GM23338 (cell line): ENCODE measurements around the gene GRIK4. TPM values are rescaled to one million over a fixed set of nuclear protein-coding genes. Genes with fewer than 3 reads are reported as not detected.

Experiments
- ATAC-seq: fragments of 200-7000 bp; cut with Tn5 transposase; 3 replicates; pipeline ENCODE4 v1.9.1; 2020
- DNase-seq: peaks from one replicate; pipeline ENCODE4 v3.0.0-alpha.2; 2015; ENCODE audit warnings: low spot score
- H2AFZ ChIP-seq: fragments of 200-600 bp; sonication (generic); 2 replicates; pipeline ENCODE4 v1.8.0; 2016; ENCODE audit warnings: antibody characterized with exemption, mild to moderate bottlenecking, moderate library complexity
- H3F3A ChIP-seq: fragments of 200-600 bp; sonication (generic); replicated peaks from 2 replicates; pipeline ENCODE4 v1.8.0; 2017; ENCODE audit warnings: antibody characterized with exemption, mixed run types, low read depth
- H3K27ac ChIP-seq: fragments of 200-600 bp; sonication (generic); 2 replicates; pipeline ENCODE4 v1.6.1; 2016; ENCODE audit warnings: low read depth
- H3K27me3 ChIP-seq: fragments of 200-600 bp; sonication (generic); 2 replicates; pipeline ENCODE4 v1.8.0; 2016; ENCODE audit warnings: mild to moderate bottlenecking, mixed run types, moderate library complexity; ENCODE audit not compliant: insufficient read depth
- H3K36me3 ChIP-seq: fragments of 200-600 bp; sonication (generic); 2 replicates; pipeline ENCODE4 v1.8.0; 2016; ENCODE audit warnings: mild to moderate bottlenecking; ENCODE audit not compliant: insufficient read depth
- H3K4me1 ChIP-seq: fragments of 200-600 bp; sonication (generic); 2 replicates; pipeline ENCODE4 v1.8.0; 2016; ENCODE audit warnings: mild to moderate bottlenecking, moderate library complexity; ENCODE audit not compliant: insufficient read depth
- H3K4me2 ChIP-seq: fragments of 200-600 bp; sonication (generic); 2 replicates; pipeline ENCODE4 v1.7.1; 2017; ENCODE audit warnings: mixed run types
- H3K4me3 ChIP-seq: fragments of 200-600 bp; sonication (generic); 2 replicates; pipeline ENCODE4 v1.6.1; 2016; ENCODE audit warnings: mixed run types
- H3K79me2 ChIP-seq: fragments of 200-600 bp; sonication (generic); replicated peaks from 2 replicates; pipeline ENCODE4 v1.8.0; 2017; ENCODE audit warnings: mild to moderate bottlenecking; ENCODE audit not compliant: insufficient read depth
- H3K9me2 ChIP-seq: fragments of 200-600 bp; sonication (generic); 2 replicates; pipeline ENCODE4 v1.8.0; 2017; ENCODE audit not compliant: insufficient read depth
- H4K20me1 ChIP-seq: fragments of 200-600 bp; sonication (generic); replicated peaks from 2 replicates; pipeline ENCODE4 v1.8.0; 2017; ENCODE audit warnings: mild to moderate bottlenecking; ENCODE audit not compliant: insufficient read depth
- H3K27ac Mint-ChIP-seq: 2 replicates; pipeline ENCODE4 v1.8.0; 2020; ENCODE audit warnings: inconsistent platforms, mild to moderate bottlenecking, moderate library complexity, mixed read lengths
- H3K27me3 Mint-ChIP-seq: 3 replicates; pipeline ENCODE4 v1.8.0; 2022; ENCODE audit warnings: low read depth, mild to moderate bottlenecking, moderate library complexity, mixed read lengths, inconsistent platforms; ENCODE audit not compliant: insufficient read depth, poor library complexity
- H3K36me3 Mint-ChIP-seq: 3 replicates; pipeline ENCODE4 v1.8.0; 2021; ENCODE audit warnings: low read depth, mild to moderate bottlenecking, inconsistent platforms, moderate library complexity, mixed read lengths
- H3K4me1 Mint-ChIP-seq: 3 replicates; pipeline ENCODE4 v1.8.0; 2020; ENCODE audit warnings: mild to moderate bottlenecking, inconsistent platforms, mixed read lengths
- H3K4me3 Mint-ChIP-seq: 3 replicates; pipeline ENCODE4 v1.8.0; 2021; ENCODE audit warnings: moderate library complexity, mild to moderate bottlenecking, inconsistent platforms, mixed read lengths
- H3K9me3 Mint-ChIP-seq: 3 replicates; pipeline ENCODE4 v1.8.0; 2020; ENCODE audit warnings: moderate library complexity, mild to moderate bottlenecking, inconsistent platforms, mixed read lengths
- CREB1 ChIP-seq: fragments of 250-450 bp; sonication (Bioruptor Pico); IDR thresholded peaks from 2 replicates; pipeline ENCODE4 v1.5.0; 2020; ENCODE audit warnings: low read depth, mild to moderate bottlenecking, moderate library complexity
- CTCF ChIP-seq, 2 experiments: fragments of 200-600 bp in 1 of 2; sonication (generic) in 1 of 2; conservative IDR thresholded peaks; 2 replicates each; pipeline versions ENCODE4 v1.5.1 to v1.6.1; 2016 to 2017; ENCODE audit warnings: antibody characterized with exemption in 2 of 2, low read depth in 2 of 2, mild to moderate bottlenecking in 2 of 2, moderate library complexity in 1 of 2
- ETS1 ChIP-seq: IDR thresholded peaks from 2 replicates; pipeline ENCODE4 v1.6.1; 2016; ENCODE audit warnings: antibody characterized with exemption
- EZH2 ChIP-seq: fragments of 200-600 bp; sonication (generic); IDR thresholded peaks from one replicate; pipeline ENCODE4 v1.8.0; 2017; ENCODE audit warnings: antibody characterized with exemption, mild to moderate bottlenecking, low read depth; ENCODE audit not compliant: unreplicated experiment
- EZH2phosphoT487 ChIP-seq: fragments of 200-600 bp; sonication (generic); IDR thresholded peaks from one replicate; pipeline ENCODE4 v1.8.1; 2018; ENCODE audit warnings: antibody characterized with exemption; ENCODE audit not compliant: unreplicated experiment
- JUNB ChIP-seq: IDR thresholded peaks from one replicate; pipeline ENCODE4 v1.6.1; 2016; ENCODE audit warnings: antibody characterized with exemption; ENCODE audit not compliant: unreplicated experiment
- NANOG ChIP-seq: IDR thresholded peaks from 2 replicates; pipeline ENCODE4 v1.6.1; 2016; ENCODE audit warnings: antibody characterized with exemption, borderline replicate concordance
- POLR2AphosphoS5 ChIP-seq: IDR thresholded peaks from 2 replicates; pipeline ENCODE4 v1.6.1; 2016; ENCODE audit warnings: antibody characterized with exemption, low read depth
- REST ChIP-seq: IDR thresholded peaks from one replicate; pipeline ENCODE4 v1.6.1; 2018; ENCODE audit warnings: antibody characterized with exemption; ENCODE audit not compliant: unreplicated experiment
- STAT1 ChIP-seq: IDR thresholded peaks from one replicate; pipeline ENCODE4 v1.6.1; 2016; ENCODE audit warnings: antibody characterized with exemption; ENCODE audit not compliant: unreplicated experiment
- ZNF114 ChIP-seq: fragments of 250-450 bp; sonication (Bioruptor Pico); IDR thresholded peaks from 2 replicates; pipeline ENCODE4 v1.5.0; 2020; ENCODE audit warnings: mild to moderate bottlenecking, moderate library complexity
- ZNF331 ChIP-seq: fragments of 250-450 bp; sonication (Bioruptor Pico); IDR thresholded peaks from 2 replicates; pipeline ENCODE4 v1.5.0; 2020; ENCODE audit warnings: low read depth, mild to moderate bottlenecking, moderate library complexity
- ZNF462 ChIP-seq: fragments of 250-450 bp; sonication (Bioruptor Pico); IDR thresholded peaks from 2 replicates; pipeline ENCODE4 v1.5.0; 2020; ENCODE audit warnings: mild to moderate bottlenecking, moderate library complexity
- polyA plus RNA-seq: library from polyadenylated mRNA; unstranded; fragments of >200 nt; fragmentation: Nextera tagmentation; extraction: Ambion mirVana; gene quantifications from 2 replicates; pipeline ENCODE4 v1.2.1, GENCODE V29; 2016
- total RNA-seq: library from RNA; depleted of rRNA; stranded (reverse); fragments of >200 nt; shearing (Covaris generic); gene quantifications from 2 replicates; pipeline ENCODE4 v1.2.3, GENCODE V29; 2014

Gene GRIK4
- total and polyA plus RNA-seq, 2 experiments from 2014 or later = 0.63 to 2.2 TPM

- H3K27me3 ChIP-seq = no peaks in the 10 kb centered on the region
- no peaks in the 10 kb centered on the region for H3F3A ChIP-seq
- no peaks in the 10 kb centered on the region for H3K79me2 ChIP-seq
- H3K27ac ChIP-seq = no peak overlapping the region
- no peaks in the 10 kb centered on the region for H3K9me3 Mint-ChIP-seq
- H2AFZ ChIP-seq = no peak overlapping the region
- DNase-seq (no peak), ATAC-seq (no peak)
- peaks cover 11% of the 10 kb centered on the region for H3K4me1 ChIP-seq
- no peaks in the 10 kb centered on the region for H3K36me3 ChIP-seq
- no peak overlapping the region for H3K4me2 ChIP-seq
- TF ChIP-seq CREB1 (no peak), ZNF331 (no peak), EZH2 (no peak), JUNB (no peak), REST (no peak), POLR2AphosphoS5 (no peak), CTCF (conservative IDR thresholded peaks at IDR 0.05; ENCODE audit: low read depth in 2 of 2) (no peak), ZNF114 (no peak), ZNF462 (no peak), STAT1 (no peak), NANOG (no peak), EZH2phosphoT487 (no peak), ETS1 (no peak)
- no peaks in the 10 kb centered on the region for H3K36me3 Mint-ChIP-seq
- H3K4me3 Mint-ChIP-seq = no peak overlapping the region
- H3K27ac Mint-ChIP-seq = no peak overlapping the region
- H3K4me3 ChIP-seq = no peak overlapping the region
- no peaks in the 10 kb centered on the region for H4K20me1 ChIP-seq
- H3K9me2 ChIP-seq = no peaks in the 10 kb centered on the region
- no peaks in the 10 kb centered on the region for H3K27me3 Mint-ChIP-seq
- peaks cover 5% of the 10 kb centered on the region for H3K4me1 Mint-ChIP-seq
Measured at GRCh38 chr11:120995184-120995583, 483.6 kb downstream of the GRIK4 start.
